ENCODE data around the gene HOXA4.

The HOXA4 gene

GRCh38 chr7:27143023-27143949 is 12.7 kb upstream of the HOXA4 start, which contains the start of gene HOXA5:
Gene HOXA5 (minus strand): TSS chr7:27143681. CDS start chr7:27143607, 74 bp downstream.
- H3K36me3 Mint-ChIP-seq (ENCODE audit: low read depth) = no peaks in the 10 kb centered on the region
- H3K9me3 Mint-ChIP-seq = no peaks in the 10 kb centered on the region
- intact Hi-C loops (cut with micrococcal nuclease) = no loop called here
- peak within 1 kb of the TSS; percentile 0 for H3K27ac Mint-ChIP-seq
- peaks cover 63% of the 10 kb centered on the region for H3K27me3 Mint-ChIP-seq
- H3K4me1 Mint-ChIP-seq (ENCODE audit: low read depth) = peaks cover 19% of the 10 kb centered on the region
- peak within 1 kb of the TSS; percentile 74 for H3K4me3 Mint-ChIP-seq

GRCh38 chr7:27142580-27143022 is 12.0 kb upstream of the HOXA4 start:
- H3K36me3 Mint-ChIP-seq (ENCODE audit: low read depth) = no peaks in the 10 kb centered on the region
- peak overlapping the region; percentile 74 for H3K4me3 Mint-ChIP-seq
- peaks cover 61% of the 10 kb centered on the region for H3K27me3 Mint-ChIP-seq
- H3K27ac Mint-ChIP-seq = peak overlapping the region; percentile 0
- intact Hi-C loops (cut with micrococcal nuclease) = no loop called here
- H3K9me3 Mint-ChIP-seq = no peaks in the 10 kb centered on the region
- peaks cover 14% of the 10 kb centered on the region for H3K4me1 Mint-ChIP-seq (ENCODE audit: low read depth)

- intact Hi-C loops (cut with micrococcal nuclease) = no loop called here
- H3K27me3 Mint-ChIP-seq = peaks cover 59% of the 10 kb centered on the region
- H3K9me3 Mint-ChIP-seq = no peaks in the 10 kb centered on the region
- no peaks in the 10 kb centered on the region for H3K36me3 Mint-ChIP-seq (ENCODE audit: low read depth)
- peak overlapping the region; percentile 0 for H3K27ac Mint-ChIP-seq
- peak overlapping the region; percentile 74 for H3K4me3 Mint-ChIP-seq
- peaks cover 15% of the 10 kb centered on the region for H3K4me1 Mint-ChIP-seq (ENCODE audit: low read depth)
Observed at GRCh38 chr7:27141923-27142579, 11.5 kb upstream of the HOXA4 start.

GRCh38 chr7:27141137-27141922 is 10.8 kb upstream of the HOXA4 start:
- Mint-ChIP-seq H3K9me3 (no peaks in the 10 kb centered on the region), H3K27me3 (peaks cover 57% of the 10 kb centered on the region), H3K4me1 (ENCODE audit: low read depth) (peaks cover 16% of the 10 kb centered on the region), H3K36me3 (ENCODE audit: low read depth) (no peaks in the 10 kb centered on the region), H3K27ac (no peak overlapping the region), H3K4me3 (no peak overlapping the region)
- intact Hi-C loops (cut with micrococcal nuclease) = no loop called here

- intact Hi-C loops (cut with micrococcal nuclease) = no loop called here
- peaks cover 18% of the 10 kb centered on the region for H3K4me1 Mint-ChIP-seq (ENCODE audit: low read depth)
- H3K27ac Mint-ChIP-seq = no peak overlapping the region
- no peaks in the 10 kb centered on the region for H3K9me3 Mint-ChIP-seq
- peaks cover 55% of the 10 kb centered on the region for H3K27me3 Mint-ChIP-seq
- H3K4me3 Mint-ChIP-seq = no peak overlapping the region
- H3K36me3 Mint-ChIP-seq (ENCODE audit: low read depth) = no peaks in the 10 kb centered on the region
Observed at GRCh38 chr7:27140126-27140857, 9.7 kb upstream of the HOXA4 start.

GRCh38 chr7:27139334-27140125 is 9.0 kb upstream of the HOXA4 start:
- H3K4me1 Mint-ChIP-seq (ENCODE audit: low read depth) = peaks cover 21% of the 10 kb centered on the region
- H3K27ac Mint-ChIP-seq = no peak overlapping the region
- H3K4me3 Mint-ChIP-seq = no peak overlapping the region
- H3K36me3 Mint-ChIP-seq (ENCODE audit: low read depth) = no peaks in the 10 kb centered on the region
- intact Hi-C loops (cut with micrococcal nuclease) = no loop called here
- H3K27me3 Mint-ChIP-seq = peaks cover 53% of the 10 kb centered on the region
- H3K9me3 Mint-ChIP-seq = no peaks in the 10 kb centered on the region

GRCh38 chr7:27138985-27139333 is 8.4 kb upstream of the HOXA4 start:
- Mint-ChIP-seq H3K27ac (no peak overlapping the region), H3K4me3 (no peak overlapping the region), H3K9me3 (no peaks in the 10 kb centered on the region), H3K4me1 (ENCODE audit: low read depth) (peaks cover 26% of the 10 kb centered on the region), H3K36me3 (ENCODE audit: low read depth) (no peaks in the 10 kb centered on the region), H3K27me3 (peaks cover 49% of the 10 kb centered on the region)
- intact Hi-C loops (cut with micrococcal nuclease) = no loop called here

- H3K4me3 Mint-ChIP-seq = no peak overlapping the region
- intact Hi-C loops (cut with micrococcal nuclease) = no loop called here
- peaks cover 48% of the 10 kb centered on the region for H3K27me3 Mint-ChIP-seq
- H3K36me3 Mint-ChIP-seq (ENCODE audit: low read depth) = no peaks in the 10 kb centered on the region
- H3K9me3 Mint-ChIP-seq = no peaks in the 10 kb centered on the region
- H3K4me1 Mint-ChIP-seq (ENCODE audit: low read depth) = peaks cover 28% of the 10 kb centered on the region
- no peak overlapping the region for H3K27ac Mint-ChIP-seq
Observed at GRCh38 chr7:27138472-27138871, 7.9 kb upstream of the HOXA4 start.

GRCh38 chr7:27137640-27138315 is 7.2 kb upstream of the HOXA4 start:
- Mint-ChIP-seq H3K9me3 (no peaks in the 10 kb centered on the region), H3K4me1 (ENCODE audit: low read depth) (peaks cover 28% of the 10 kb centered on the region), H3K27ac (no peak overlapping the region), H3K4me3 (no peak overlapping the region), H3K27me3 (peaks cover 47% of the 10 kb centered on the region), H3K36me3 (ENCODE audit: low read depth) (no peaks in the 10 kb centered on the region)
- intact Hi-C loops (cut with micrococcal nuclease) = no loop called here

GRCh38 chr7:27134392-27134791 is 3.8 kb upstream of the HOXA4 start:
- Mint-ChIP-seq H3K4me3 (no peak overlapping the region), H3K27ac (no peak overlapping the region), H3K9me3 (no peaks in the 10 kb centered on the region), H3K27me3 (peaks cover 35% of the 10 kb centered on the region), H3K36me3 (ENCODE audit: low read depth) (no peaks in the 10 kb centered on the region), H3K4me1 (ENCODE audit: low read depth) (peaks cover 28% of the 10 kb centered on the region)
- intact Hi-C loops (cut with micrococcal nuclease) = no loop called here

- H3K4me3 Mint-ChIP-seq = no peak overlapping the region
- intact Hi-C loops (cut with micrococcal nuclease) = no loop called here
- H3K4me1 Mint-ChIP-seq (ENCODE audit: low read depth) = peaks cover 28% of the 10 kb centered on the region
- H3K36me3 Mint-ChIP-seq (ENCODE audit: low read depth) = no peaks in the 10 kb centered on the region
- H3K27ac Mint-ChIP-seq = no peak overlapping the region
- peaks cover 43% of the 10 kb centered on the region for H3K27me3 Mint-ChIP-seq
- no peaks in the 10 kb centered on the region for H3K9me3 Mint-ChIP-seq
Observed at GRCh38 chr7:27133409-27134231, 3.1 kb upstream of the HOXA4 start.

- intact Hi-C loops (cut with micrococcal nuclease) = no loop called here
- no peaks in the 10 kb centered on the region for H3K36me3 Mint-ChIP-seq (ENCODE audit: low read depth)
- H3K9me3 Mint-ChIP-seq = no peaks in the 10 kb centered on the region
- H3K4me1 Mint-ChIP-seq (ENCODE audit: low read depth) = peaks cover 28% of the 10 kb centered on the region
- no peak overlapping the region for H3K4me3 Mint-ChIP-seq
- peaks cover 45% of the 10 kb centered on the region for H3K27me3 Mint-ChIP-seq
- H3K27ac Mint-ChIP-seq = no peak overlapping the region
Observed at GRCh38 chr7:27132978-27133377, 2.4 kb upstream of the HOXA4 start.

Measured in dendritic cell treated with granulocyte-macrophage colony-stimulating factor and Interleukin-4, amounts not matched to agents 40 ng/mL and 50 ng/mL, for 4 days (primary cell).